K562 (cell line): Measurements from ENCODE around the gene CLIC1. TPM values are rescaled to one million over a fixed set of nuclear protein-coding genes. Genes with fewer than 3 reads are reported as not detected.

Experiments used
- CAMTA2 ChIP-seq: fragments of 250-450 bp; sonication (Bioruptor Pico); conservative IDR thresholded peaks from 2 replicates; pipeline ENCODE4 v1.5.1; 2022
- ESRRB ChIP-seq: fragments of 250-450 bp; sonication (Bioruptor Pico); IDR thresholded peaks from 2 replicates; pipeline ENCODE4 v1.5.0; 2020; ENCODE audit warnings: mild to moderate bottlenecking, moderate library complexity, borderline replicate concordance
- HIVEP1 ChIP-seq: fragments of 250-450 bp; sonication (Bioruptor Pico); IDR thresholded peaks from 2 replicates; pipeline ENCODE4 v1.4.0; 2020; ENCODE audit warnings: mild to moderate bottlenecking
- HMGXB4 ChIP-seq: sonication (generic); formaldehyde crosslinking; IDR thresholded peaks from 2 replicates; pipeline ENCODE4 v1.8.1; 2023; ENCODE audit warnings: mild to moderate bottlenecking, missing genetic modification reagents
- HNRNPL ChIP-seq: fragments of 200-400 bp; formaldehyde crosslinking; IDR thresholded peaks from 2 replicates; pipeline ENCODE4 v1.6.1; 2017; ENCODE audit warnings: low read depth, mild to moderate bottlenecking, low read length
- KDM4B ChIP-seq, 2 experiments: fragments of 450-650 bp in 1 of 2; sonication (generic) in 1 of 2; IDR thresholded peaks; 2 replicates each; pipeline ENCODE4 v1.6.1; 2016 to 2017; ENCODE audit warnings: borderline replicate concordance in 2 of 2, antibody characterized with exemption in 1 of 2, low read depth in 1 of 2, mild to moderate bottlenecking in 1 of 2
- SAP30 ChIP-seq: fragments of 200-600 bp; sonication (generic); IDR thresholded peaks from 2 replicates; pipeline ENCODE4 v1.6.1; 2012; ENCODE audit warnings: borderline replicate concordance, low read depth, mild to moderate bottlenecking, moderate library complexity, low read length, control low read depth, inconsistent platforms; ENCODE audit not compliant: insufficient read depth, poor library complexity, severe bottlenecking
- SETDB1 ChIP-seq: IDR thresholded peaks from one replicate; pipeline ENCODE4 v1.6.1; 2012; ENCODE audit warnings: low read length, control low read depth, inconsistent platforms
- SLC30A9 ChIP-seq: fragments of 250-450 bp; sonication (Bioruptor Pico); IDR thresholded peaks from 2 replicates; pipeline ENCODE4 v1.8.0; 2022; ENCODE audit warnings: mild to moderate bottlenecking, moderate library complexity
- SRF ChIP-seq, 2 experiments: fragments of 250-450, 450-650 bp in 1 of 2; sonication (Bioruptor Pico) in 1 of 2; sonication (generic) in 1 of 2; formaldehyde crosslinking; IDR thresholded peaks; 2 replicates each; pipeline versions ENCODE4 v1.5.0 to v1.5.1; 2020 to 2022; ENCODE audit warnings: mild to moderate bottlenecking in 1 of 2, missing genetic modification reagents in 1 of 2
- SRSF9 ChIP-seq: fragments of 200-400 bp; formaldehyde crosslinking; IDR thresholded peaks from 2 replicates; pipeline ENCODE4 v1.6.1; 2017; ENCODE audit warnings: low read depth, low read length, borderline replicate concordance
- TFAP4 ChIP-seq: sonication (generic); formaldehyde crosslinking; IDR thresholded peaks from 2 replicates; pipeline ENCODE4 v1.8.0; 2022; ENCODE audit warnings: missing genetic modification reagents, mild to moderate bottlenecking, moderate library complexity, borderline replicate concordance
- TSC22D4 ChIP-seq: fragments of 450-650 bp; IDR thresholded peaks from 2 replicates; pipeline ENCODE4 v1.6.1; 2016; ENCODE audit warnings: missing genetic modification characterization, missing biosample characterization, control low read depth
- ZBTB9 ChIP-seq: fragments of 450-650 bp; formaldehyde crosslinking; IDR thresholded peaks from 2 replicates; pipeline ENCODE4 v1.4.0; 2020; ENCODE audit warnings: mild to moderate bottlenecking, moderate library complexity
- ZC3H11A ChIP-seq: IDR thresholded peaks from 2 replicates; pipeline ENCODE4 v1.6.1; 2012; ENCODE audit warnings: low read depth, low read length, improper control_type of control experiment
- ZMIZ1 ChIP-seq, 2 experiments: fragments of 150-350 bp in 1 of 2; IDR thresholded peaks; 2 replicates each; pipeline ENCODE4 v1.6.1; 2012 to 2016; ENCODE audit warnings: low read depth in 2 of 2, low read length in 2 of 2, mild to moderate bottlenecking in 1 of 2, moderate library complexity in 1 of 2
- ZNF121 ChIP-seq: sonication (generic); formaldehyde crosslinking; conservative IDR thresholded peaks from 2 replicates; pipeline ENCODE4 v1.8.0; 2022; ENCODE audit warnings: missing genetic modification reagents
- ZNF23 ChIP-seq: fragments of 250-450 bp; sonication (Bioruptor Pico); IDR thresholded peaks from 2 replicates; pipeline ENCODE4 v1.4.0; 2020; ENCODE audit warnings: mild to moderate bottlenecking
- ZNF717 ChIP-seq: fragments of 250-450 bp; sonication (Bioruptor Pico); IDR thresholded peaks from 2 replicates; pipeline ENCODE4 v1.5.0; 2021
- polyA plus RNA-seq, 8 experiments: library from polyadenylated mRNA; depleted of rRNA in 4 of 8; stranded (reverse) in 5 of 8; unstranded in 3 of 8; fragments of >200 nt; fragmentation: Nextera tagmentation in 2 of 8; fragmentation: Illumina TruSeq in 1 of 8; extraction: Ambion mirVana in 2 of 8; extraction: Trizol in 1 of 8; gene quantifications; 2 replicates each; pipeline versions ENCODE4 v1.2.1 to v1.2.3, GENCODE V29; 2011 to 2014; ENCODE audit warnings: inconsistent platforms in 1 of 8, missing spikeins in 1 of 8
- total RNA-seq, 7 experiments: library from RNA; depleted of rRNA in 6 of 7; stranded (reverse); fragments of >200 nt in 6 of 7; fragmentation: Illumina TruSeq in 2 of 7; extraction: Trizol in 2 of 7; gene quantifications; 2 replicates each; pipeline versions ENCODE4 v1.2.1 to v1.2.3, GENCODE V29; 2011 to 2021; ENCODE audit warnings: low replicate concordance in 1 of 7

The CLIC1 gene
- total and polyA plus RNA-seq, 9 of the 15 experiments (the other 6 are each of a cell fraction or from before 2014, with no cell fraction given) = 1,267 to 2,419 (median 1,808) TPM

- no peak for TF ChIP-seq TSC22D4 (tag)
- TF ChIP-seq ZNF23 (CRISPR knock-in tag) = peak; percentile 37; the same call in 1 of the 2 replicates
- peak; percentile 80 for TF ChIP-seq ZBTB9
- peak in 1 of 2 experiments; percentile 68; a peak in 1 of 4 replicates for TF ChIP-seq SRF (CRISPR knock-in tag; IDR thresholded peaks at IDR 0.05)
- TF ChIP-seq KDM4B (IDR thresholded peaks at IDR 0.05; ENCODE audit: borderline replicate concordance in 2 of 2, low read depth in 1 of 2) = no peak
- 0 out of 2 replicates have a peak, but pooled peaks have one; percentile 9 for TF ChIP-seq CAMTA2 (CRISPR knock-in tag)
- no peak for TF ChIP-seq TFAP4 (CRISPR knock-in tag)
- TF ChIP-seq SETDB1 = no peak
- peak; percentile 82; the same call in 1 of the 2 replicates for TF ChIP-seq HMGXB4 (CRISPR knock-in tag)
- TF ChIP-seq SLC30A9 = 0 out of 2 replicates have a peak, but pooled peaks have one; percentile 3
- TF ChIP-seq ZNF717 (CRISPR knock-in tag) = peak; percentile 56
- peak; percentile 78 for TF ChIP-seq SAP30
- TF ChIP-seq ZC3H11A = 0 out of 2 replicates have a peak, but pooled peaks have one; percentile 46
- TF ChIP-seq ZMIZ1 (IDR thresholded peaks at IDR 0.05; ENCODE audit: low read depth in 2 of 2, low read length in 2 of 2) = peak in 1 of 2 experiments; percentile 80; a peak in 2 of 4 replicates
- TF ChIP-seq HIVEP1 (CRISPR knock-in tag) = peak; percentile 92
- peak; percentile 53; the same call in 1 of the 2 replicates for TF ChIP-seq ESRRB (CRISPR knock-in tag)
- no peak for TF ChIP-seq HNRNPL
- TF ChIP-seq SRSF9 = no peak
- peak; percentile 32; the same call in 1 of the 2 replicates for TF ChIP-seq ZNF121
Observed at GRCh38 chr6:31736021-31736767, at the start of gene CLIC1 (continued).
